Natural killer cell (primary cell): ENCODE measurements around the gene CCL28. TPM values are rescaled to one million over a fixed set of nuclear protein-coding genes. Genes with fewer than 3 reads are reported as not detected.

Source experiments
- ATAC-seq, 3 donors: fragments of 150-1000 bp in 2 of 3; fragments of 200-7000 bp in 1 of 3; cut with Tn5 transposase; 1 replicate in 1 of 3; 2 replicates in 2 of 3; pipeline ENCODE4 v1.10.0; 2021; ENCODE audit warnings: mild to moderate bottlenecking in 2 of 3, moderate library complexity in 2 of 3
- DNase-seq, 2 donors: peaks; one replicate each; pipeline versions ENCODE4 v3.0.0 to v3.0.0-alpha.2; 2013 to 2021; ENCODE audit warnings: mixed read lengths in 1 of 2
- H3K27ac ChIP-seq: one replicate; pipeline ENCODE4 v1.5.1; 2013; ENCODE audit warnings: mild to moderate bottlenecking, low read length
- H3K27me3 ChIP-seq: one replicate; pipeline ENCODE4 v1.6.1; 2013; ENCODE audit warnings: low read length; ENCODE audit not compliant: control insufficient read depth, insufficient read depth
- H3K36me3 ChIP-seq: one replicate; pipeline ENCODE4 v1.6.1; 2013; ENCODE audit warnings: low read length; ENCODE audit not compliant: control insufficient read depth, insufficient read depth
- H3K4me1 ChIP-seq: one replicate; pipeline ENCODE4 v1.6.1; 2013; ENCODE audit warnings: low read length; ENCODE audit not compliant: control insufficient read depth, insufficient read depth
- H3K4me3 ChIP-seq: one replicate; pipeline ENCODE4 v1.5.1; 2013; ENCODE audit warnings: low read length
- H3K9me3 ChIP-seq: one replicate; pipeline ENCODE4 v1.6.1; 2013; ENCODE audit warnings: low read length; ENCODE audit not compliant: control insufficient read depth, insufficient read depth
- H3K27ac Mint-ChIP-seq, 2 donors: one replicate each; pipeline ENCODE4 v1.8.0; 2022; ENCODE audit warnings: mild to moderate bottlenecking in 2 of 2, mixed read lengths in 2 of 2, moderate library complexity in 1 of 2
- H3K27me3 Mint-ChIP-seq, 2 donors: one replicate each; pipeline ENCODE4 v1.8.0; 2022; ENCODE audit warnings: low read depth in 2 of 2, mixed read lengths in 2 of 2
- H3K36me3 Mint-ChIP-seq: one replicate; pipeline ENCODE4 v1.8.0; 2022; ENCODE audit warnings: mixed read lengths
- H3K4me1 Mint-ChIP-seq, 2 donors: one replicate each; pipeline ENCODE4 v1.8.0; 2022; ENCODE audit warnings: mixed read lengths in 2 of 2
- H3K4me3 Mint-ChIP-seq: one replicate; pipeline ENCODE4 v1.8.0; 2022; ENCODE audit warnings: mild to moderate bottlenecking, moderate library complexity, mixed read lengths
- H3K9me3 Mint-ChIP-seq, 2 donors: one replicate each; pipeline ENCODE4 v1.8.0; 2022; ENCODE audit warnings: mixed read lengths in 2 of 2
- WGBS: methylation state at CpG from one replicate; pipeline ENCODE4 v1.1.7; 2013; ENCODE audit warnings: missing lambda C conversion rate; ENCODE audit not compliant: insufficient coverage; 5-methylcytosine and 5-hydroxymethylcytosine counted together
- intact Hi-C: fragments of 100-400 bp; cut with micrococcal nuclease; formaldehyde crosslinking; loops from one replicate; pipeline ENCODE4 v1.14.2; 2022
- total RNA-seq, 4 donors: library from RNA; stranded (reverse); fragments of 120-200 nt in 1 of 4; gene quantifications; one replicate each; pipeline versions ENCODE4 v1.2.3 to v1.2.4, GENCODE V29; 2013 to 2022
- TF ChIP-seq, protein P1 (sequence below): fragments of 200-600 bp; IDR thresholded peaks from one replicate; pipeline ENCODE4 v1.8.0; 2022; ENCODE audit warnings: antibody characterized with exemption

The CCL28 gene
- total RNA-seq, 3 donors from 2014 or later (not counting 1 experiment from before 2014, with no cell fraction given), result 17.5 to 25.8 (median 25.1) TPM

GRCh38 chr5:43401827-43402226, 10.4 kb downstream of the CCL28 start:
- no peaks in the 10 kb centered on the region for H3K9me3 ChIP-seq
- peaks cover 3% of the 10 kb centered on the region for H3K4me1 ChIP-seq
- H3K4me3 ChIP-seq, result no peak overlapping the region
- Mint-ChIP-seq H3K36me3 (no peaks in the 10 kb centered on the region), H3K4me1 (peaks cover under 1% of the 10 kb centered on the region in 2 donors), H3K9me3 (peaks cover 2 to 10% of the 10 kb centered on the region in 2 donors), H3K4me3 (no peak overlapping the region), H3K27me3 (peaks cover 0 to 2% of the 10 kb centered on the region in 2 donors), H3K27ac (no peak overlapping the region)
- intact Hi-C loops, result no loop called here
- no peaks in the 10 kb centered on the region for H3K36me3 ChIP-seq
- TF ChIP-seq, protein P1, sequence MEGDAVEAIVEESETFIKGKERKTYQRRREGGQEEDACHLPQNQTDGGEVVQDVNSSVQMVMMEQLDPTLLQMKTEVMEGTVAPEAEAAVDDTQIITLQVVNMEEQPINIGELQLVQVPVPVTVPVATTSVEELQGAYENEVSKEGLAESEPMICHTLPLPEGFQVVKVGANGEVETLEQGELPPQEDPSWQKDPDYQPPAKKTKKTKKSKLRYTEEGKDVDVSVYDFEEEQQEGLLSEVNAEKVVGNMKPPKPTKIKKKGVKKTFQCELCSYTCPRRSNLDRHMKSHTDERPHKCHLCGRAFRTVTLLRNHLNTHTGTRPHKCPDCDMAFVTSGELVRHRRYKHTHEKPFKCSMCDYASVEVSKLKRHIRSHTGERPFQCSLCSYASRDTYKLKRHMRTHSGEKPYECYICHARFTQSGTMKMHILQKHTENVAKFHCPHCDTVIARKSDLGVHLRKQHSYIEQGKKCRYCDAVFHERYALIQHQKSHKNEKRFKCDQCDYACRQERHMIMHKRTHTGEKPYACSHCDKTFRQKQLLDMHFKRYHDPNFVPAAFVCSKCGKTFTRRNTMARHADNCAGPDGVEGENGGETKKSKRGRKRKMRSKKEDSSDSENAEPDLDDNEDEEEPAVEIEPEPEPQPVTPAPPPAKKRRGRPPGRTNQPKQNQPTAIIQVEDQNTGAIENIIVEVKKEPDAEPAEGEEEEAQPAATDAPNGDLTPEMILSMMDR, result no peak
- H3K27ac ChIP-seq, result no peak overlapping the region
- no peak for DNase-seq
- no peak for ATAC-seq
- WGBS, result 88% methylated on average over 1 of the region's 1 CpG
- H3K27me3 ChIP-seq, result no peaks in the 10 kb centered on the region

- H3K27ac ChIP-seq, result no peak overlapping the region
- H3K4me3 Mint-ChIP-seq, result no peak overlapping the region
- ATAC-seq, result no peak
Observed at GRCh38 chr5:43400082-43400481, 12.1 kb downstream of the CCL28 start.

GRCh38 chr5:43396762-43397304, 15.4 kb downstream of the CCL28 start:
- Histone ChIP-seq H3K4me3 (peak overlapping the region; percentile 82), H3K27ac (peak overlapping the region; percentile 73), H3K27me3 (no peaks in the 10 kb centered on the region), H3K36me3 (no peaks in the 10 kb centered on the region), H3K4me1 (peaks cover 9% of the 10 kb centered on the region), H3K9me3 (no peaks in the 10 kb centered on the region)
- Mint-ChIP-seq H3K4me3 (peak overlapping the region; percentile 100), H3K27me3 (no peaks in the 10 kb centered on the region), H3K4me1 (peaks cover 8 to 15% of the 10 kb centered on the region in 2 donors), H3K9me3 (no peaks in the 10 kb centered on the region), H3K36me3 (no peaks in the 10 kb centered on the region), H3K27ac (peak overlapping the region; percentile 93 to 97)
- 2% methylated on average over 53 of the region's 53 CpGs for WGBS
- TF ChIP-seq, protein P1, result no peak
- DNase-seq (peak; percentile 58 to 77), ATAC-seq (peak; percentile 95 to 97 (median 96))
- intact Hi-C loops, result loop anchor here (2.0 kb wide), 1 partner anchor 86 kb away; the partner anchor contains the start of gene TMEM267

More at GRCh38 chr5:43400082-43400481, 12.1 kb downstream of the CCL28 start:
- DNase-seq, result no peak
- Histone ChIP-seq H3K27me3 (no peaks in the 10 kb centered on the region), H3K4me1 (peaks cover 9% of the 10 kb centered on the region), H3K9me3 (no peaks in the 10 kb centered on the region), H3K36me3 (no peaks in the 10 kb centered on the region), H3K4me3 (no peak overlapping the region)
- intact Hi-C loops, result no loop called here
- TF ChIP-seq, protein P1, result no peak
- no peak overlapping the region for H3K27ac Mint-ChIP-seq
- WGBS, result 100% methylated on average over 3 of the region's 3 CpGs
- H3K4me1 Mint-ChIP-seq, result peaks cover 8 to 9% of the 10 kb centered on the region in 2 donors
- H3K27me3 Mint-ChIP-seq, result peaks cover 0 to 2% of the 10 kb centered on the region in 2 donors
- H3K36me3 Mint-ChIP-seq, result no peaks in the 10 kb centered on the region
- H3K9me3 Mint-ChIP-seq, result peaks cover 0 to 4% of the 10 kb centered on the region in 2 donors

DNA sequence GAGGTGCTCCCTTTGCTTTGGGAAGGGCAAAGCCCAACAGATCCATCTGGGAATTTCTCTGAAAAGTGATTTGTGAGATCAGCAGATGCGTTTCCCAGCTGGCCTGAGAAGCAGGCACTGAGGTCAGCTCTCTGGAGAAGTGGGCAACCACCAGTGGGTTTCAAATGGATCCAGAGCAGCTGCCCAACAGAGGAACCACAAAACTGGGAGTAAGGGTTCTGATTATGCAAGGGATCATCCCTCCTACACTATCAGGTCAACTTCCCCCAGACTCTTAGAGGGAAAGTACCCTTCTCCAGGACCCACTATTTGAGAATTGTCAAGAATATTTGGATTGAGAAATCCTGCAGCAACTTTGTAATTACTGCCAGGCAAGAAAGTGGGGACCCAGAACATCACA, 21.7 kb downstream of the CCL28 start:
- Mint-ChIP-seq H3K9me3 (no peaks in the 10 kb centered on the region), H3K27ac (peak overlapping the region in 1 of 2 donors; percentile 59), H3K27me3 (no peaks in the 10 kb centered on the region), H3K4me1 (peaks cover 9 to 15% of the 10 kb centered on the region in 2 donors), H3K36me3 (peaks cover 19% of the 10 kb centered on the region), H3K4me3 (no peak overlapping the region)
- H3K36me3 ChIP-seq, result peaks cover 11% of the 10 kb centered on the region
- no peak overlapping the region for H3K4me3 ChIP-seq
- ATAC-seq (no peak), DNase-seq (no peak)
- intact Hi-C loops, result loop anchor here (5.0 kb wide), 1 partner anchor 483 kb away; no protein-coding TSS in a partner anchor
- H3K27ac ChIP-seq, result no peak overlapping the region
- no peaks in the 10 kb centered on the region for H3K27me3 ChIP-seq
- no peaks in the 10 kb centered on the region for H3K4me1 ChIP-seq
- no peaks in the 10 kb centered on the region for H3K9me3 ChIP-seq
- 100% methylated on average over 1 of the region's 1 CpG for WGBS
- TF ChIP-seq, protein P1, result no peak
